ENCODE measurements around the gene XXYLT1. TPM values are rescaled to one million over a fixed set of nuclear protein-coding genes. Genes with fewer than 3 reads are reported as not detected.

XXYLT1 gene
- total and polyA plus RNA-seq, 9 of the 15 experiments (the other 6 are each of a cell fraction or from before 2014, with no cell fraction given): 1.9 to 18.9 (median 15.0) TPM

DNA sequence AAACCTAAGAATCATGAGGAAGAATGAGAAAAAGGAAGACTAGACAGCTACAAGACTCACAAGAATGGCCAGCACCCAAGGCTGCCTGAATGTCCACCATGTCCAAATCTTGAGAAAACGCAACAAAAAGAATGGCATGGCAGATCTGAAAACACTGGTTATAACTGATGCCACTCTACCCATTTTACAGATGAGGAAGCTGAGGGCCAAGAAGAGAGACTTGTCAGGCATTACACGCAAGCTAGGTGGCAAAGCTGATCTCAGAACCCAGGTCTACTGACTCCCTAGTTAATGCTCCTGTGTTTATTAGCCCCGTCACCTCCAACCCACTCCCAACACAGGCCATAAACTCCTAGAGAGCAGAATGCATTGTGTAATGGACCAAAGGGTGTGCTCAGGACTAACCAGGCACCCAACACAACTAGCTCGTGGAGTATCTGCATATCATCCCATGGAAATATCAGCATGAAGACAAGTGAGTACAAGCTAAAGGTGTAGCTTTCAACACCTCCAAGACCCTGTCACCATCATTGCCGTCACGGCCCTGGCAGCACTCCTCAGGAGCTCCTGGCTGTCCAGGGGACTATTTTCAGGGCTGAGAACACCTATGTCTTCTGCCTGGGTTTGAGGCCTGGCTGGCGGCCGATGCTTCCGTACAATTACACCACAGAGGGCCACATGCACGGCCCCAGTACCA is 111.7 kb downstream of the XXYLT1 start (continued):
- TF ChIP-seq, protein P1, sequence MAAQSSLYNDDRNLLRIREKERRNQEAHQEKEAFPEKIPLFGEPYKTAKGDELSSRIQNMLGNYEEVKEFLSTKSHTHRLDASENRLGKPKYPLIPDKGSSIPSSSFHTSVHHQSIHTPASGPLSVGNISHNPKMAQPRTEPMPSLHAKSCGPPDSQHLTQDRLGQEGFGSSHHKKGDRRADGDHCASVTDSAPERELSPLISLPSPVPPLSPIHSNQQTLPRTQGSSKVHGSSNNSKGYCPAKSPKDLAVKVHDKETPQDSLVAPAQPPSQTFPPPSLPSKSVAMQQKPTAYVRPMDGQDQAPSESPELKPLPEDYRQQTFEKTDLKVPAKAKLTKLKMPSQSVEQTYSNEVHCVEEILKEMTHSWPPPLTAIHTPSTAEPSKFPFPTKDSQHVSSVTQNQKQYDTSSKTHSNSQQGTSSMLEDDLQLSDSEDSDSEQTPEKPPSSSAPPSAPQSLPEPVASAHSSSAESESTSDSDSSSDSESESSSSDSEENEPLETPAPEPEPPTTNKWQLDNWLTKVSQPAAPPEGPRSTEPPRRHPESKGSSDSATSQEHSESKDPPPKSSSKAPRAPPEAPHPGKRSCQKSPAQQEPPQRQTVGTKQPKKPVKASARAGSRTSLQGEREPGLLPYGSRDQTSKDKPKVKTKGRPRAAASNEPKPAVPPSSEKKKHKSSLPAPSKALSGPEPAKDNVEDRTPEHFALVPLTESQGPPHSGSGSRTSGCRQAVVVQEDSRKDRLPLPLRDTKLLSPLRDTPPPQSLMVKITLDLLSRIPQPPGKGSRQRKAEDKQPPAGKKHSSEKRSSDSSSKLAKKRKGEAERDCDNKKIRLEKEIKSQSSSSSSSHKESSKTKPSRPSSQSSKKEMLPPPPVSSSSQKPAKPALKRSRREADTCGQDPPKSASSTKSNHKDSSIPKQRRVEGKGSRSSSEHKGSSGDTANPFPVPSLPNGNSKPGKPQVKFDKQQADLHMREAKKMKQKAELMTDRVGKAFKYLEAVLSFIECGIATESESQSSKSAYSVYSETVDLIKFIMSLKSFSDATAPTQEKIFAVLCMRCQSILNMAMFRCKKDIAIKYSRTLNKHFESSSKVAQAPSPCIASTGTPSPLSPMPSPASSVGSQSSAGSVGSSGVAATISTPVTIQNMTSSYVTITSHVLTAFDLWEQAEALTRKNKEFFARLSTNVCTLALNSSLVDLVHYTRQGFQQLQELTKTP (IDR thresholded peaks at IDR 0.05; ENCODE audit: low read depth in 1 of 2, partially characterized antibody in 2 of 2): no peak
- TF ChIP-seq SMC3 (conservative IDR thresholded peaks at IDR 0.05; ENCODE audit: insufficient read depth, low read depth, low read length) (no peak), CBX3 (IDR thresholded peaks at IDR 0.05; ENCODE audit: borderline replicate concordance in 1 of 2, low read length in 2 of 2) (0 out of 3 replicates have a peak, but pooled peaks of 1 of the 2 experiments have one; percentile 12), JUN (IDR thresholded peaks at IDR 0.05; ENCODE audit: borderline replicate concordance, low read depth, low read length) (no peak), JUN (CRISPR knock-in tag; IDR thresholded peaks at IDR 0.05; ENCODE audit: borderline replicate concordance) (no peak), U2AF2 (optimal IDR thresholded peaks at IDR 0.05; ENCODE audit: low read depth, low read length) (no peak), ZNF644 (tag; IDR thresholded peaks at IDR 0.05; ENCODE audit: low read depth) (no peak), HMG20A (CRISPR knock-in tag; conservative IDR thresholded peaks at IDR 0.05) (no peak), RBM25 (IDR thresholded peaks at IDR 0.05; ENCODE audit: low read depth, low read length, severe bottlenecking) (peak; percentile 97), ZNF212 (CRISPR knock-in tag; IDR thresholded peaks at IDR 0.05) (no peak), PML (IDR thresholded peaks at IDR 0.05; ENCODE audit: low read length) (no peak), HDAC2 (IDR thresholded peaks at IDR 0.05) (peak; percentile 44; the same call in 1 of the 2 replicates), NR2C1 (IDR thresholded peaks at IDR 0.05) (no peak), NR2C1 (tag; IDR thresholded peaks at IDR 0.05) (no peak)
- TF ChIP-seq, protein P2, sequence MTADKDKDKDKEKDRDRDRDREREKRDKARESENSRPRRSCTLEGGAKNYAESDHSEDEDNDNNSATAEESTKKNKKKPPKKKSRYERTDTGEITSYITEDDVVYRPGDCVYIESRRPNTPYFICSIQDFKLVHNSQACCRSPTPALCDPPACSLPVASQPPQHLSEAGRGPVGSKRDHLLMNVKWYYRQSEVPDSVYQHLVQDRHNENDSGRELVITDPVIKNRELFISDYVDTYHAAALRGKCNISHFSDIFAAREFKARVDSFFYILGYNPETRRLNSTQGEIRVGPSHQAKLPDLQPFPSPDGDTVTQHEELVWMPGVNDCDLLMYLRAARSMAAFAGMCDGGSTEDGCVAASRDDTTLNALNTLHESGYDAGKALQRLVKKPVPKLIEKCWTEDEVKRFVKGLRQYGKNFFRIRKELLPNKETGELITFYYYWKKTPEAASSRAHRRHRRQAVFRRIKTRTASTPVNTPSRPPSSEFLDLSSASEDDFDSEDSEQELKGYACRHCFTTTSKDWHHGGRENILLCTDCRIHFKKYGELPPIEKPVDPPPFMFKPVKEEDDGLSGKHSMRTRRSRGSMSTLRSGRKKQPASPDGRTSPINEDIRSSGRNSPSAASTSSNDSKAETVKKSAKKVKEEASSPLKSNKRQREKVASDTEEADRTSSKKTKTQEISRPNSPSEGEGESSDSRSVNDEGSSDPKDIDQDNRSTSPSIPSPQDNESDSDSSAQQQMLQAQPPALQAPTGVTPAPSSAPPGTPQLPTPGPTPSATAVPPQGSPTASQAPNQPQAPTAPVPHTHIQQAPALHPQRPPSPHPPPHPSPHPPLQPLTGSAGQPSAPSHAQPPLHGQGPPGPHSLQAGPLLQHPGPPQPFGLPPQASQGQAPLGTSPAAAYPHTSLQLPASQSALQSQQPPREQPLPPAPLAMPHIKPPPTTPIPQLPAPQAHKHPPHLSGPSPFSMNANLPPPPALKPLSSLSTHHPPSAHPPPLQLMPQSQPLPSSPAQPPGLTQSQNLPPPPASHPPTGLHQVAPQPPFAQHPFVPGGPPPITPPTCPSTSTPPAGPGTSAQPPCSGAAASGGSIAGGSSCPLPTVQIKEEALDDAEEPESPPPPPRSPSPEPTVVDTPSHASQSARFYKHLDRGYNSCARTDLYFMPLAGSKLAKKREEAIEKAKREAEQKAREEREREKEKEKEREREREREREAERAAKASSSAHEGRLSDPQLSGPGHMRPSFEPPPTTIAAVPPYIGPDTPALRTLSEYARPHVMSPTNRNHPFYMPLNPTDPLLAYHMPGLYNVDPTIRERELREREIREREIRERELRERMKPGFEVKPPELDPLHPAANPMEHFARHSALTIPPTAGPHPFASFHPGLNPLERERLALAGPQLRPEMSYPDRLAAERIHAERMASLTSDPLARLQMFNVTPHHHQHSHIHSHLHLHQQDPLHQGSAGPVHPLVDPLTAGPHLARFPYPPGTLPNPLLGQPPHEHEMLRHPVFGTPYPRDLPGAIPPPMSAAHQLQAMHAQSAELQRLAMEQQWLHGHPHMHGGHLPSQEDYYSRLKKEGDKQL (CRISPR knock-in tag; IDR thresholded peaks at IDR 0.05; ENCODE audit: borderline replicate concordance): no peak
- TF ChIP-seq, protein P3, sequence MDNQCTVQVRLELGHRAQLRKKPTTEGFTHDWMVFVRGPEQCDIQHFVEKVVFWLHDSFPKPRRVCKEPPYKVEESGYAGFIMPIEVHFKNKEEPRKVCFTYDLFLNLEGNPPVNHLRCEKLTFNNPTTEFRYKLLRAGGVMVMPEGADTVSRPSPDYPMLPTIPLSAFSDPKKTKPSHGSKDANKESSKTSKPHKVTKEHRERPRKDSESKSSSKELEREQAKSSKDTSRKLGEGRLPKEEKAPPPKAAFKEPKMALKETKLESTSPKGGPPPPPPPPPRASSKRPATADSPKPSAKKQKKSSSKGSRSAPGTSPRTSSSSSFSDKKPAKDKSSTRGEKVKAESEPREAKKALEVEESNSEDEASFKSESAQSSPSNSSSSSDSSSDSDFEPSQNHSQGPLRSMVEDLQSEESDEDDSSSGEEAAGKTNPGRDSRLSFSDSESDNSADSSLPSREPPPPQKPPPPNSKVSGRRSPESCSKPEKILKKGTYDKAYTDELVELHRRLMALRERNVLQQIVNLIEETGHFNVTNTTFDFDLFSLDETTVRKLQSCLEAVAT (IDR thresholded peaks at IDR 0.05): no peak

Measured in K562 (cell line).